WERI-Rb-1 (cell line): ENCODE results near the gene ATAD2B.

Source experiments
- DNase-seq: peaks from one replicate; pipeline ENCODE4 v3.0.0-alpha.2; 2020
- H3K27ac ChIP-seq: fragments of 250-450 bp; sonication (Bioruptor Pico); 2 replicates; pipeline ENCODE4 v1.5.1; 2020; ENCODE audit warnings: mild to moderate bottlenecking, moderate library complexity
- H3K27me3 ChIP-seq: fragments of 250-450 bp; sonication (Bioruptor Pico); 2 replicates; pipeline ENCODE4 v1.5.1; 2021; ENCODE audit warnings: mild to moderate bottlenecking, low read depth, moderate library complexity; ENCODE audit not compliant: insufficient read depth, severe bottlenecking
- H3K36me3 ChIP-seq: fragments of 250-450 bp; sonication (Bioruptor Pico); 2 replicates; pipeline ENCODE4 v1.5.1; 2020; ENCODE audit warnings: mild to moderate bottlenecking, moderate library complexity
- H3K4me3 ChIP-seq: 2 replicates; pipeline ENCODE4 v1.5.1; 2011; ENCODE audit warnings: low read depth, mild to moderate bottlenecking, control low read depth, low read length
- H3K9me3 ChIP-seq: fragments of 250-450 bp; sonication (Bioruptor Pico); 2 replicates; pipeline ENCODE4 v1.5.1; 2021; ENCODE audit warnings: mild to moderate bottlenecking, moderate library complexity; ENCODE audit not compliant: severe bottlenecking
- TF ChIP-seq, protein P1 (sequence below): IDR thresholded peaks from 2 replicates; pipeline ENCODE4 v1.5.1; 2011; ENCODE audit warnings: low read depth, mild to moderate bottlenecking, control low read depth, inconsistent platforms, low read length

Gene ATAD2B

DNA sequence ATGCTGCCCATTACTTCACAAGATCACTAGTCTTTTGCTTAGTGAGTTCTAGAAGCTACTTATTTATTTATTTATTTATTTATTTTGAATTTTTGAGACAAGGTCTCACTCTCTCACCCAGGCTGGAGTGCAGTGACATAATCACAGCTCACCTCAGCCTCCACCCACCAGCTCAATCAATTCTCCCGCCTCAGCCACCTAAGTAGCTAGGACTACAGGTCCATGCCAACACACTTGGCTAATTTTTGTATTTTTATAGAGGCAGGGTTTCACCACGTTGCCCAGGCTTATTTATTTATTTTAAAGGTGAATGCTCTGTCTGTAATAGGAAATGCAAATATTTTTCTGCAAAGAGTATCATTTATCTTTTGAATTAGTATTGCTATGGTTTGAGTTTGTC, 67.7 kb downstream of the ATAD2B start:
- no peak overlapping the region for H3K4me3 ChIP-seq
- DNase-seq: no peak
- no peaks in the 10 kb centered on the region for H3K27me3 ChIP-seq
- H3K9me3 ChIP-seq: no peaks in the 10 kb centered on the region
- no peak overlapping the region for H3K27ac ChIP-seq
- TF ChIP-seq, protein P1, sequence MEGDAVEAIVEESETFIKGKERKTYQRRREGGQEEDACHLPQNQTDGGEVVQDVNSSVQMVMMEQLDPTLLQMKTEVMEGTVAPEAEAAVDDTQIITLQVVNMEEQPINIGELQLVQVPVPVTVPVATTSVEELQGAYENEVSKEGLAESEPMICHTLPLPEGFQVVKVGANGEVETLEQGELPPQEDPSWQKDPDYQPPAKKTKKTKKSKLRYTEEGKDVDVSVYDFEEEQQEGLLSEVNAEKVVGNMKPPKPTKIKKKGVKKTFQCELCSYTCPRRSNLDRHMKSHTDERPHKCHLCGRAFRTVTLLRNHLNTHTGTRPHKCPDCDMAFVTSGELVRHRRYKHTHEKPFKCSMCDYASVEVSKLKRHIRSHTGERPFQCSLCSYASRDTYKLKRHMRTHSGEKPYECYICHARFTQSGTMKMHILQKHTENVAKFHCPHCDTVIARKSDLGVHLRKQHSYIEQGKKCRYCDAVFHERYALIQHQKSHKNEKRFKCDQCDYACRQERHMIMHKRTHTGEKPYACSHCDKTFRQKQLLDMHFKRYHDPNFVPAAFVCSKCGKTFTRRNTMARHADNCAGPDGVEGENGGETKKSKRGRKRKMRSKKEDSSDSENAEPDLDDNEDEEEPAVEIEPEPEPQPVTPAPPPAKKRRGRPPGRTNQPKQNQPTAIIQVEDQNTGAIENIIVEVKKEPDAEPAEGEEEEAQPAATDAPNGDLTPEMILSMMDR: no peak
- H3K36me3 ChIP-seq: peaks cover 25% of the 10 kb centered on the region

DNA sequence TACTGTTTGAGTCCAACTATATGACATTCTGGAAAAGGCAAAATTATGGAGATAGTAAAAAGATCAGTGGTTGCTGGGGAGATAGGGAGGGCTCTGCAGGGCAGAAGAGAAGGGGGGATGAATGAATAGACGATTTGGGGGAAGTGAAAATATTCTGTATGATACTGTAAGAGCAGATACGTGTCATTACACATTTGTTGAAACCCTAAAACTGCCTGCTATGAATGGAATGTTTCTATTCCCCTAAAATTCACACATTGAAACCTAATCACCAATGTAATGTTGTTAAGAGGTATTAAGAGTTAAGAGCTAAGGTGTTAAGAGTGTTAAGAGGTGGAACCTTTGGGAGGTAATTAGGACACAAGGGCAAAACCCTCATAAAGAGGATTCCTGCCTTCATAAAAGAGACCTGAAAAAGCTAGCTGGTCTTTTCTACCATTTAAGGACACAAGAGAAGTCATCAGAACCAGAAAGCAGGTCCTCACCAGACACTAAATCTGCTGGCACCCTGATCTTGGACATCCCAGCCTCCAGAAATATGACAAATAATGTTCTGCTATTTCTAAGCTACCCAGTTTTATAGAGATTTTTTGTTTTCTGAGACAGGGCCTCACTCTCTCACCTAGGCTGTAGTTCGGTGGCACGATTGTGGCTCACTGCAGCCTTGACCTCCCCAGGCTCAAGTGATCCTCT, 76.2 kb downstream of the ATAD2B start:
- TF ChIP-seq, protein P1: no peak
- Histone ChIP-seq H3K36me3 (peaks cover 16% of the 10 kb centered on the region), H3K27me3 (no peaks in the 10 kb centered on the region), H3K4me3 (no peak overlapping the region), H3K9me3 (no peaks in the 10 kb centered on the region), H3K27ac (no peak overlapping the region)
- DNase-seq: no peak

DNA sequence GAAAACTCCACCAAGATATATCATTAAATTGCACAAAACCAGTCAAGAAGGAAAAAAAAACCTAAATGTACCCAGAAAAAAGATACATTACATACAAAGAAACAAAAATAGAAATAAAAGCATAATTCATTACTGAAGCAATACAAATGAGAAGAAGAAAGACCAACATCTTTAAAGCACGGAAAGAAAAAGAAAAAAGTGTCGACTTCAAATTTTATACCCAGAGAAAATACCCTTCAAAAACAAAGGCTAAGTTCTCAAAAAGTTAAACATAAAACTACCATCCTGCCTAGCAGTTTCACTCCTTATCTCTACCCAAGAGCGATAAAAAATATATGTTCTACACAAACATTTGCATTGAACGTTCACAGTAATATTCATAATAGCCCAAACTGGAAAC, 82.0 kb downstream of the ATAD2B start:
- Histone ChIP-seq H3K36me3 (no peaks in the 10 kb centered on the region; the same call in 1 of the 2 replicates), H3K4me3 (no peak overlapping the region), H3K27ac (no peak overlapping the region), H3K27me3 (no peaks in the 10 kb centered on the region), H3K9me3 (peaks cover 7% of the 10 kb centered on the region)
- TF ChIP-seq, protein P1: no peak
- no peak for DNase-seq

DNA sequence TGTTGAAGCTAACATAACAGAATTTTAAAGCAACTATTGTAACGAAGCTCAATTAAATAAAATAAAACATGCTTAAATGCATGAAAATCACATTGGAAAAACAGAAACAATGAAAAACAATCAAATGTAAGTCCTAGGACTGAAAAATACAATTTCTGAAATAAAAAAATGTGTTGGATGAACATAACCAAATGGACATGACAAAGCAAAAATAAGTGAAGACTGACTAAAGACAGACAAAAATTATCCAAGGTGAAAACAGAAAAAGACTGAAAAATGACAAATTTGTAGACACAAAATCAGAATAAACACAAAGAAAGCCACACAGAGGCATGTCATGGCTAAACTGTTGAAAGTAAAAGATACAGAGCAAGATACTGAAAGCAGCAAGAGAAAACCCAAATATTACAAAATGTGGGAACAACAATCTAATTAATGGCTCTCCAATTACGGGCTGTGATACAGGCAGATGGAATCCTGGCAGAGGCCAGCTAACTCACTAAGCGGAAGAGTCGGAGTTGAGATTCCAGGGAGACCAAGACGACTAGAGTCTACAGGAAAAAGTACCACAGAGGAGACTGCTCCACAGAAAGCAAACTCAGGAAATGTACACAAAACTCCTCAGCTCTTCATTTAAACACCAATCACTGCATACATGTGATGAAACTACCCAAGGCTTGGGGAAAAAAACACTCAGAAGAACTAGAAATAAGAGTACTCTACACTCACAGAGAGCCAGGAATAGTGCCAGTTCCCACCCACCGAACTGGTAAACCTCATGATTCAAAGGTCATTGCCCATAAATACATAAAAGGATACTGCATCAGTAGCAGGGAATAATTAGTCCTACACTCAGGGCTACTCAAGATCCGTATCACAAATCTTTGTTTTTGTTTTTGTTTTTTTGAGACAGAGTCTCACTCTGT, 83.6 kb downstream of the ATAD2B start:
- no peaks in the 10 kb centered on the region for H3K27me3 ChIP-seq
- H3K27ac ChIP-seq: no peak overlapping the region
- H3K4me3 ChIP-seq: no peak overlapping the region
- H3K9me3 ChIP-seq: peaks cover 7% of the 10 kb centered on the region
- TF ChIP-seq, protein P1: no peak
- no peak for DNase-seq
- H3K36me3 ChIP-seq: no peaks in the 10 kb centered on the region; the same call in 1 of the 2 replicates

DNA sequence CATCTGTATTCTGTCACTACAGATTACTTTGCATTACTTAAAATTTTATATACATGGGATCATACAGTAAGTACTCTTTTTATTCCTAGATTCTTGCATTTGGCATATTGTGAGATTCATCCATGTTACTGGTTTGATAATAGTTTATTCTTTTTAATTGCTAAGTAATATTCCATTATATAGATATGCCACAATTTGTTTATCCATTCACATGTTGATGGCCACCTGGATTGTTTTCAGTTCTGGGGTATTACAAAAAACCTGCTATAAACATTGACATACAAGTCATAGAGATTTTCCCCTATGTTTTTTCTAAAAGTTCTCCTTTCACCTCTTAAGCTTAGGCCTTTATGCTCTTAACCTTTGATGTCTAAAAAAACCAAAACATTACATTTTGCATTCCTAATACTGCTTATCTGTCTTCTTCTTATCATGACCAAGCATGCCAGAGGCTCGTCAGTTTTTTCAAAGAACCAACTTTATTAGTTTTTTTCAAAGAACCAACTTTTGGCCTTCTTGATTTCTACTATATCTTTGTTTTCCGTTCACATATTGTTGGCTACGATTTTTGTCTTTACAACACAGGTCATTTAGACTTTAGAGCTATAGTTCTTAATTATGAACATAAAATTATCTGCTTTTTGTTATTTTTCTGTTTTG, 86.9 kb downstream of the ATAD2B start:
- Histone ChIP-seq H3K9me3 (peaks cover 4% of the 10 kb centered on the region), H3K36me3 (peaks cover 2% of the 10 kb centered on the region), H3K27ac (no peak overlapping the region), H3K27me3 (no peaks in the 10 kb centered on the region), H3K4me3 (no peak overlapping the region)
- DNase-seq: no peak
- TF ChIP-seq, protein P1: no peak
